ENCODE results near the gene POLR1G. TPM values are rescaled to one million over a fixed set of nuclear protein-coding genes. Genes with fewer than 3 reads are reported as not detected.

The POLR1G gene
- total RNA-seq, 1 donor from 2014 or later = 16.8 TPM

DNA sequence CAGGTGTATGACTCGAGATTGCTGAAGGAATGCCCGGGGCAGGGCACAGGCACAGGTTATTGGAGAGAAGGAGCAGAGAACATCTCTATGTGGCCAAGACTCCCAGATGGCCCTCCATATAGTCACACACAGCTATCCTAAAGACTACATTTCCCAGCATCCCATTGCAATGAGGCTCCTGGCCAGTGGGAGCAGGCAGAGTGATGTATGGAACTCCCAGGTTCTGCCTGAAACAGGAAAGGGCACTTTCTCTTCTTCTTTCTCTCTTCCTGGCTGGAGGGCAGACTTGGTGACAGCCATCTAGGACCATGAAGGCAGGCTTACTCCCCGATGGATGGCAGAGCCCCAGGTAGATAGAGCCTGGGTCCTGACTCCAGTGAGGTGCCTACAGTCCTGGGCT is 15.1 kb upstream of the POLR1G start:
- Histone ChIP-seq H3K36me3 (ENCODE audit: control insufficient read depth, insufficient read depth, low read length) (peaks cover 21% of the 10 kb centered on the region), H3K4me3 (ENCODE audit: low read depth, low read length) (no peak overlapping the region), H3K27me3 (ENCODE audit: control insufficient read depth, insufficient read depth, low read length) (no peaks in the 10 kb centered on the region)
- FAIRE-seq (no peak), DNase-seq (ENCODE audit: low read depth) (no peak)
- TF ChIP-seq, protein P1, sequence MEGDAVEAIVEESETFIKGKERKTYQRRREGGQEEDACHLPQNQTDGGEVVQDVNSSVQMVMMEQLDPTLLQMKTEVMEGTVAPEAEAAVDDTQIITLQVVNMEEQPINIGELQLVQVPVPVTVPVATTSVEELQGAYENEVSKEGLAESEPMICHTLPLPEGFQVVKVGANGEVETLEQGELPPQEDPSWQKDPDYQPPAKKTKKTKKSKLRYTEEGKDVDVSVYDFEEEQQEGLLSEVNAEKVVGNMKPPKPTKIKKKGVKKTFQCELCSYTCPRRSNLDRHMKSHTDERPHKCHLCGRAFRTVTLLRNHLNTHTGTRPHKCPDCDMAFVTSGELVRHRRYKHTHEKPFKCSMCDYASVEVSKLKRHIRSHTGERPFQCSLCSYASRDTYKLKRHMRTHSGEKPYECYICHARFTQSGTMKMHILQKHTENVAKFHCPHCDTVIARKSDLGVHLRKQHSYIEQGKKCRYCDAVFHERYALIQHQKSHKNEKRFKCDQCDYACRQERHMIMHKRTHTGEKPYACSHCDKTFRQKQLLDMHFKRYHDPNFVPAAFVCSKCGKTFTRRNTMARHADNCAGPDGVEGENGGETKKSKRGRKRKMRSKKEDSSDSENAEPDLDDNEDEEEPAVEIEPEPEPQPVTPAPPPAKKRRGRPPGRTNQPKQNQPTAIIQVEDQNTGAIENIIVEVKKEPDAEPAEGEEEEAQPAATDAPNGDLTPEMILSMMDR (IDR thresholded peaks at IDR 0.05; ENCODE audit: insufficient read depth, low read length, severe bottlenecking) = no peak

DNA sequence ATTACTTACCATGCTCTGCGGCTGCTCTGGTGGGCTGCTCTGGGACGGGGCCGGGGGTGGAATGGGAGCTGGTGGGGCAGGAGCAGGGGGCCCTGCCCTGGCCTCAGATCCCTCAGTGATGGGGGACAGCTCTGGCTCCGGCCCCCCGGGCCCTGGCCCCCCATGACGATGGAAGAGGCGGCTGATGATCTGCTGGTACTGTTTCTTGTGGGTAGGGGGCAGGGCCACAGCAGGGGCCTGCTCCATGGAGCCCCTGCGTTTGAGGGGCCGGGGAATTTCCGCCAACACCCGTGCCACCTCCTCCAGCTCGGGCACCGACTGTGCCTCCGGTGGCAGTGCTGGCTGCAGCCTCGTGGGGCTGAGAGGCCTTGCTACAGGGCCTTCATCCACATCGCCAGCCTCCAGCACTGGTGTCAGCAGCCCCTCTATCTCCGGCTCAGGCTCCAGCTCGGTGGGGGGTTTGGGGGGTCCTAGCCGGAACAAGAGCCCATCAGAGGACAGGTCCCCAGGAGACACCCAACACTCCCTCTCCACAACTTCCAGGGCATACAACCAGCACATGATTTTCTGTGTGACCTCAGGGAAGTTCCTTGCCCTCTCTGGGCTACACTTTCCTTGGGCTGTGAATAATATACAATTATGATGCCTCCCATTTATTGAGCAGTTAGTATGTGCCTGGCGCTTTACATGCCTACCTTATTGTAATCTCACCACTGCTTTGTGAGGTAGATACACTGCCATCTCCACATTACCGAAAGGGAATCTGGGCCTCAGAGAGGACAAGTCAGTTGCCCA is 14.4 kb upstream of the POLR1G start:
- no peaks in the 10 kb centered on the region for H3K27me3 ChIP-seq (ENCODE audit: control insufficient read depth, insufficient read depth, low read length)
- no peak for DNase-seq (ENCODE audit: low read depth)
- peaks cover 24% of the 10 kb centered on the region for H3K36me3 ChIP-seq (ENCODE audit: control insufficient read depth, insufficient read depth, low read length)
- TF ChIP-seq, protein P1 (IDR thresholded peaks at IDR 0.05; ENCODE audit: insufficient read depth, low read length, severe bottlenecking) = no peak
- H3K4me3 ChIP-seq (ENCODE audit: low read depth, low read length) = no peak overlapping the region
- FAIRE-seq = no peak

DNA sequence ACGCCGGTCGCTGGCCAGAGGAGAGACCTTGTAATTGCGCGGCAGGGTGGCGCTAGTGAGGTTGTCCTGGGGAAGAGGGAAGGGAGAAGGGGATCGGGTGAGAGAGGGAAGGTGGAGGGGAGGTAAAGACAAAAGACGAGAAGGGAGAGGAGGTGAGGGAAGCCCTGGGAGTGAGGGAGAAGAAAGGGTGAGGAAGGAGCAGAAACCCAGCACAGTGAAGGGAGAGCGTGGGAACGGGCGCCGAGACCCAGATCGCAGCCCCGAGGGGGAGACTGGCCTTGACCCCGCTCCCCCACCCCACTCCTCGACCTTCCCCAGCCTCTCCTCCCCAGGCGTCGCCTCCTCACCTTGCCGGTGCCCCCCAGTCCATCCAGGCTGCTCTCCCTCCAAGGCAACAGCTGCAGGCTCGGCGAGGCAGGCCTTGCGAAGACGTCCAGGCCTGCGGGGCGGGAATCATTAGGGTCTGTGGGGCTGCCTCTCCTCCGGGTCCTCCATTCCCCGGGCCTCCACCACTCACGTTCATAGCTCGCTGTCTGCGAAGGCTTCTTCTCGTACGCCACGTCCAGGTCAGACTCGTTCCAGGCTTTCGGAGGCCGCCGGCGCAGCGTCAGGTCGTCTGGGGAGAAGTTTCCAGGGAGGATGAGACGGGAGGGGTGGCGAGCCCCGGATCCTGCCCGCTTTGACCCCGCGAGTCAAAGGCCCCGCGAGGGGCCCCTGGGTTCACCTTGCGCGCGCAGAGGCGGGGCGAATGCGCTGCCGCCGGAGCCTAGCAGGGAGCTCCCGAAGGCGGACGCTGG is 10.4 kb upstream of the POLR1G start:
- TF ChIP-seq, protein P1 (IDR thresholded peaks at IDR 0.05; ENCODE audit: insufficient read depth, low read length, severe bottlenecking) = no peak
- Histone ChIP-seq H3K36me3 (ENCODE audit: control insufficient read depth, insufficient read depth, low read length) (peaks cover 30% of the 10 kb centered on the region), H3K27me3 (ENCODE audit: control insufficient read depth, insufficient read depth, low read length) (no peaks in the 10 kb centered on the region), H3K4me3 (ENCODE audit: low read depth, low read length) (no peak overlapping the region)
- DNase-seq (ENCODE audit: low read depth) = no peak
- FAIRE-seq = no peak

DNA sequence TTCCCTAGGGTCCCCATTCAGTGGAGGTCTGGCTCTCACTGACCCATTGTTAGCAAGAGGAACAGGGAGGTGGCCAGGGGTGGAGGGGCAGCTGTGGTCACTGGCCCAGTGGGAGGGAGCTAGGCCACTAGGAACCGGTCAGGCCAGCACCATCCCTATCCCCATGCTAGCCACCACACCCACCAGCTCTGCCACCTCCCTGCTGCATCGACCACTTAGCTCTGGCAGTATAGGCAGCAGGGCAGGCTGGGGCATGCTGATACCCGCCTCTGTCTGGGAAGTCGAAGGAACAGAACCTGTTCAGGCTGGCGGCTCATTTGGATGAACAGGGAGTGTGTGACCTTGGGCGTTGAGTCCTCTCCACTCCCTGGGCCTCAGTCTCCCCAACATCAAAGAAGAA is 6.3 kb upstream of the POLR1G start:
- FAIRE-seq (peak; percentile 93), DNase-seq (ENCODE audit: low read depth) (peak; percentile 93)
- H3K36me3 ChIP-seq (ENCODE audit: control insufficient read depth, insufficient read depth, low read length) = peaks cover 18% of the 10 kb centered on the region
- TF ChIP-seq, protein P1 (IDR thresholded peaks at IDR 0.05; ENCODE audit: insufficient read depth, low read length, severe bottlenecking) = no peak
- no peaks in the 10 kb centered on the region for H3K27me3 ChIP-seq (ENCODE audit: control insufficient read depth, insufficient read depth, low read length)
- no peak overlapping the region for H3K4me3 ChIP-seq (ENCODE audit: low read depth, low read length)

DNA sequence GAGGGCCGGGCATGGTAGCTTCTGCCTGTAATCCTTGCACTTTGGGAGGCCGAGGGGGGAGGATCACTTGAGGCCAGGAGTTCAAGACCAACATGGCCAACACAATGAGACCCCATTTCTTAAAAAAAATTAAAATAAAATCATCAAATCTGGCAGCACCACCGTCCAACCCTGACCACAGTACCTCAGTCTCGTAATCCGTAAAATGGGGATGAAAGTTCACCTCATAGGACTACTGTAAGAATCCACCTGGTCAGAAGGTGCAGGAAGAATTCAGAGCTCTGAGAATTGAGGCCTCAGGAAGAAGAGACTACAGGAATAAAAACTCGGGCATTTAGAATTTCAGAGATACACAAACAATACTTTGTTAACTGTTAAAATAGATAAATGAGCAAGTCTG is 4.6 kb upstream of the POLR1G start:
- H3K36me3 ChIP-seq (ENCODE audit: control insufficient read depth, insufficient read depth, low read length) = peaks cover 11% of the 10 kb centered on the region
- H3K4me3 ChIP-seq (ENCODE audit: low read depth, low read length) = no peak overlapping the region
- TF ChIP-seq, protein P1 (IDR thresholded peaks at IDR 0.05; ENCODE audit: insufficient read depth, low read length, severe bottlenecking) = no peak
- no peaks in the 10 kb centered on the region for H3K27me3 ChIP-seq (ENCODE audit: control insufficient read depth, insufficient read depth, low read length)
- FAIRE-seq (no peak), DNase-seq (ENCODE audit: low read depth) (no peak)
